Esophagus squamous epithelium (tissue), 5 donors: Measurements from ENCODE around the gene TIMM29. TPM values are rescaled to one million over a fixed set of nuclear protein-coding genes. Genes with fewer than 3 reads are reported as not detected.
"Not testable (repeated sequence)": the region's sequence is repeated elsewhere in the genome, so short reads cannot be mapped to it uniquely, and the experiment has no call there.

Experiments used
- DNase-seq: peaks from one replicate; lab custom pipeline; 2025; lab: John Stamatoyannopoulos, UW
- H3K27ac ChIP-seq, 4 donors: fragments of 200-600 bp; sonication (generic); one replicate each; pipeline ENCODE4 v1.5.1; 2016 to 2019; ENCODE audit warnings: mild to moderate bottlenecking in 1 of 4
- H3K27me3 ChIP-seq, 4 donors: fragments of 200-600 bp; sonication (generic); 1 replicate in 3 of 4; 2 replicates in 1 of 4; pipeline versions ENCODE4 v1.5.1 to v1.6.0; 2017 to 2021; ENCODE audit warnings: antibody characterized with exemption in 1 of 4
- H3K36me3 ChIP-seq, 3 donors: fragments of 200-600 bp; sonication (generic); one replicate each; pipeline ENCODE4 v1.5.1; 2016 to 2019
- H3K4me1 ChIP-seq, 3 donors: fragments of 200-600 bp; sonication (generic); one replicate each; pipeline ENCODE4 v1.5.1; 2017 to 2019
- H3K4me3 ChIP-seq, 4 donors: fragments of 200-600 bp; sonication (generic); 1 replicate in 3 of 4; 2 replicates in 1 of 4; pipeline ENCODE4 v1.5.1; 2016 to 2019; ENCODE audit warnings: mild to moderate bottlenecking in 2 of 4, moderate library complexity in 1 of 4
- H3K9me3 ChIP-seq, 3 donors: fragments of 200-600 bp; sonication (generic); one replicate each; pipeline ENCODE4 v1.5.1; 2016 to 2019
- POLR2A ChIP-seq, 4 donors: fragments of 450-650 bp; IDR thresholded peaks; one replicate each; pipeline ENCODE4 v1.6.1; 2017; ENCODE audit warnings: antibody characterized with exemption in 4 of 4, mild to moderate bottlenecking in 4 of 4, moderate library complexity in 3 of 4
- WGBS, 2 donors: methylation state at CpG; one replicate each; pipeline ENCODE4 v1.1.5; 2018; 5-methylcytosine and 5-hydroxymethylcytosine counted together
- intact Hi-C: fragments of 100-400 bp; cut with DNase I; formaldehyde crosslinking; loops from one replicate; pipeline ENCODE4 v1.15.0; 2022
- total RNA-seq, 4 donors: library from RNA; depleted of rRNA; stranded (reverse); fragments of >200 nt; gene quantifications; one replicate each; pipeline ENCODE4 v1.1.0, GENCODE V29; 2016
- TF ChIP-seq, protein P1 (sequence below), 6 experiments: fragments of 450-650 bp in 4 of 6; fragments of 200-600 bp in 2 of 6; sonication (generic) in 2 of 6; IDR thresholded peaks; one replicate each; pipeline ENCODE4 v1.5.1; 2016 to 2019; ENCODE audit warnings: antibody characterized with exemption in 6 of 6, mild to moderate bottlenecking in 4 of 6, moderate library complexity in 4 of 6
- donor health status: DM: yes; HTN: yes; CAD: no.

TIMM29 gene
- total RNA-seq, 4 donors from 2014 or later = 23.6 to 35.6 (median 27.3) TPM

DNA sequence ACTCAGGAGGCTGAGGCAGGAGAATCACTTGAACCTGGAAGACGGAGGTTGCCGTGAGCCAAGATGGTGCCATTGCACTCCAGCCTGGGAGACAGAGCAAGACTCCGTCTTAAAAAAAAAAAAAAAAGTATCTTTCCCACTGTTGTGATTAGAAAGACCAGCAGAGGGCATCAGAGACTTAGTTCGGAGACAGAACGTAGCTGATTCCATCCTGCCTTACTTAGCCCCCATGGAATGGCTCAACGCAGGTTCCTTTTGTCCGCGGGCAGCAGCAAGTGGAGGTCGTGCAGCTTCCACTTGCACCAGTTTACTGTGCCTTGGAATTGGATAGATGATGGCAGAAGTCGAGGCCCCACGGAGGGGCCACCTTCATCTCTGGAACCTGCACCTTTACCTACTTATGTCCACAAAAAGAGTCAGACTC, 8.1 kb downstream of the TIMM29 start:
- Histone ChIP-seq H3K4me1 (peaks cover 0 to 50% (median 9%) of the 10 kb centered on the region in 3 donors), H3K27ac (peak overlapping the region in 1 of 4 donors; percentile 29), H3K27me3 (no peaks in the 10 kb centered on the region), H3K9me3 (no peaks in the 10 kb centered on the region), H3K4me3 (peak overlapping the region in 1 of 4 donors; percentile 29), H3K36me3 (peaks cover 0 to 15% (median 9%) of the 10 kb centered on the region in 3 donors)
- TF ChIP-seq, protein P1, sequence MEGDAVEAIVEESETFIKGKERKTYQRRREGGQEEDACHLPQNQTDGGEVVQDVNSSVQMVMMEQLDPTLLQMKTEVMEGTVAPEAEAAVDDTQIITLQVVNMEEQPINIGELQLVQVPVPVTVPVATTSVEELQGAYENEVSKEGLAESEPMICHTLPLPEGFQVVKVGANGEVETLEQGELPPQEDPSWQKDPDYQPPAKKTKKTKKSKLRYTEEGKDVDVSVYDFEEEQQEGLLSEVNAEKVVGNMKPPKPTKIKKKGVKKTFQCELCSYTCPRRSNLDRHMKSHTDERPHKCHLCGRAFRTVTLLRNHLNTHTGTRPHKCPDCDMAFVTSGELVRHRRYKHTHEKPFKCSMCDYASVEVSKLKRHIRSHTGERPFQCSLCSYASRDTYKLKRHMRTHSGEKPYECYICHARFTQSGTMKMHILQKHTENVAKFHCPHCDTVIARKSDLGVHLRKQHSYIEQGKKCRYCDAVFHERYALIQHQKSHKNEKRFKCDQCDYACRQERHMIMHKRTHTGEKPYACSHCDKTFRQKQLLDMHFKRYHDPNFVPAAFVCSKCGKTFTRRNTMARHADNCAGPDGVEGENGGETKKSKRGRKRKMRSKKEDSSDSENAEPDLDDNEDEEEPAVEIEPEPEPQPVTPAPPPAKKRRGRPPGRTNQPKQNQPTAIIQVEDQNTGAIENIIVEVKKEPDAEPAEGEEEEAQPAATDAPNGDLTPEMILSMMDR (IDR thresholded peaks at IDR 0.05) = peak in 5 of 6 experiments; percentile 62 to 72 (median 70)
- no peak for TF ChIP-seq POLR2A (IDR thresholded peaks at IDR 0.05)
- 3 to 4% methylated on average over 11 of the region's 11 CpGs for whole genome bisulfite sequencing, 2 donors
- intact Hi-C loops = loop anchor here (10.0 kb wide), 1 partner anchor 98 kb away; no protein-coding TSS in a partner anchor
- DNase-seq = no peak

DNA sequence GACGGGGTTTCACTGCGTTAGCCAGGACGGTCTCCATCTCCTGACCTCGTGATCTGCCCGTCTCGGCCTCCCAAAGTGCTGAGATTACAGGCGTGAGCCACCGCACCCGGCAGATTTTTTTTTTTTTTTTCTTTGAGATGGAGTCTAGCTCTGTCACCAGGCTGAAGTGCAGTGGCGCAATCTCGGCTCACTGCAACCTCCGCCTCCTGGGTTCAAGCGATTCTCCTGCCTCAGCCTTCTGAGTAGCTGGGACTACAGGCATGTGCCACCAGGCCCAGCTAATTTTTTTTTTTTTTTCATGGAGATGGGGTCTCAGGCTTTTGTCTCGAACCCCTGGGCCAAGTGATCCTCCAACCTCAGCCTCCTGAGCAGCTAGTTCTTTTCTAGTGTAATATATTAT, 13.0 kb downstream of the TIMM29 start:
- 60 to 69% methylated on average over 12 to 14 of the region's 14 CpGs for WGBS, 2 donors
- not testable (repeated sequence) for DNase-seq
- peak overlapping the region in 2 of 4 donors; percentile 31 to 88 for H3K27ac ChIP-seq

DNA sequence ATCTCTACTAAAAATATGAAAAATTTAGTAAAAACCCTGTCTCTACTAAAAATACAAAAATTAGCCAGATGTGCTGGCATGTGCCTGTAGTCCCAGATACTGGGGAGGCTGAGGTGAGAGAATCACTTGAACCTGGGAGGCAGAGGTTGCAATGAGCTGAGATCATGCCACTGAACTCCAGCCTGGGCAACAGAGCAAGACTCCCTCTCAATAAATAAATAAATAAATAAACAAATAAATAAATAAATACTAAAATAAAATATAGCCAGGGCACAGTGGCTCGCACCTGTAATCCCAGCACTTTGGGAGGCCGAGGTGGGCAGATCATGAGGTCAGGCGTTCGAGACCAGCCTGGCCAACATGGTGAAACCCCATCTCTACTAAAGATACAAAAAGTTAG, 14.8 kb downstream of the TIMM29 start:
- intact Hi-C loops, H3K36me3 ChIP-seq, H3K27me3 ChIP-seq, H3K4me3 ChIP-seq, DNase-seq, H3K27ac ChIP-seq, H3K9me3 ChIP-seq: not testable (repeated sequence)
- WGBS, 2 donors = 85 to 96% methylated on average over 4 of the region's 4 CpGs
- H3K4me1 ChIP-seq = peaks cover 0 to 74% (median 19%) of the 10 kb centered on the region in 3 donors

More for the DNA sequence above, 13.0 kb downstream of the TIMM29 start:
- H3K36me3 ChIP-seq, intact Hi-C loops, H3K27me3 ChIP-seq, H3K4me3 ChIP-seq, H3K9me3 ChIP-seq: not testable (repeated sequence)
- H3K4me1 ChIP-seq = peaks cover 0 to 65% (median 11%) of the 10 kb centered on the region in 3 donors

DNA sequence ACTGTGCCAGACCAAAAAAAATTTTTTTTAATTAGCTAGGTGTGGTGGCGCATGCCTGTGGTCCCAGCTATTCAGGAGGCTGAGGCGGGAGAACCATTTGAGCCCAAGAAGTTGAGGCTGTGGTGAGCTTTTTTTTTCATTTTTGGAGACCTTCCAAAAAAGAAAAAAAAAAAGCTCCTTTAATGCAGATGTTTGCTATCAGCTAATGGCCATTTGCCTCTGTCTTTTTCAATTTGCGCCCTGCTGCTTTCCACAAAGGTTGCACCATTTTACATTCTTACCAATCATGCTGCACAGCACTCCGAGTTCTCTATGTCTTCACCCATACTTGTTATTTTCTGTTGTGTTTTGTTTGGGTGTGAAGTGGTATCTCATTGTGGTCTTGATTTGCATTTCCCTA, 16.7 kb downstream of the TIMM29 start:
- H3K36me3 ChIP-seq = no peaks in the 10 kb centered on the region
- no peak overlapping the region for H3K27ac ChIP-seq
- H3K27me3 ChIP-seq = no peaks in the 10 kb centered on the region
- DNase-seq = no peak
- intact Hi-C loops = no loop called here
- H3K9me3 ChIP-seq = no peaks in the 10 kb centered on the region
- H3K4me3 ChIP-seq = no peak overlapping the region
- TF ChIP-seq POLR2A (IDR thresholded peaks at IDR 0.05) = no peak
- TF ChIP-seq, protein P1 (IDR thresholded peaks at IDR 0.05) = no peak
- 83 to 94% methylated on average over 4 of the region's 4 CpGs for WGBS, 2 donors
- peaks cover 0 to 64% (median 16%) of the 10 kb centered on the region in 3 donors for H3K4me1 ChIP-seq

DNA sequence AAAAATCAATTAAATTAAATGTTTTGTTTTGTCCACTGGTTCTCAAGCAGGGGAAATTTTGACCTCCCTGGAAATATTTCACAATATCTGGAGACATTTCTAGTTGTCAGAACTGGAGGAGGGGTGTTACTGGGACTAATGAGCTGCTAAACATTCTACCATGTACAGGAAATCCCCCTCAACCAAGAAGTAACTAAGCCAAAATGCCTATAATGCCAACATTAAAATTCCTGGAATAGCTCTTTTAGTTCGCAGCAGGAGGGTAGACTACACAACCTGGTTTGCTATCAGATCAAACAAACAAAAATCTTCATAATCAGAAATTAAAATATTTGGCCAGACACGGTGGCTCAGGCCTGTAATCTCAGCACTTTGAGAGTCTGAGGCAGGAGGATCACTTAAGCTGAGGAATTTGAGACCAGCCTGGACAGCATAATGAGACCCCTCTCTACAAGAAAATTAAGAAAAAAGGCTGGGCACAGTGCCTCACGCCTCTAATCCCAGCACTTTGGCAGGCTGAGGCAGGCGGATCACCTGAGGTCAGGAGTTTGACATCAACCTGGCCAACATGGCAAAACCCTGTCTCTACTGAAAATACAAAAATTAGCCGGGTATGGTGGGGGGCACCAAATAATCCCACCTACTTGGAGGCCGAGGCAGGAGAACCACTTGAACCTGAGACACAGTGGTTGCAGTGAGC, 18.5 kb downstream of the TIMM29 start:
- Histone ChIP-seq H3K27ac (peak overlapping the region; percentile 19 to 82 (median 48)), H3K9me3 (no peaks in the 10 kb centered on the region)
- no peak for DNase-seq

DNA sequence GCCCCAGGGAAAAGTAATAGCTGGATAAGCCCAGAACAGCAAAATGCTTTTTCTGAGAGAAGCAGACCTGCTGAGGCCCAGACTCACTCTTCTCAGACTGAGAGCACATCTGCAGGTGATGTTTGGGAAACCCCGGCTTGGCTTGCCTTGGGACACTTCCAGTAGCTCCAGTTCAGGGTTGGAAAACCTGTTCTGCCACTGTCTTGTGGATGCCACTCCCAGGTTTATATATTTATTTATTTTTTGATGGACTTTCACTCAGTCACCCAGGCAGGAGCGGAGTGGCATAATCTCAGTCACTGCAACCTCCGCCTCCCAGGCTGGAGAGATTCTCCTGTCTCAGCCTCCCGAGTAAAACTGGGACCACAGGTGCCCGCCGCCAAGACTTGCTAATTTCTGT, 24.2 kb downstream of the TIMM29 start:
- TF ChIP-seq, protein P1 (IDR thresholded peaks at IDR 0.05) = no peak
- no peak for TF ChIP-seq POLR2A (IDR thresholded peaks at IDR 0.05)
- no peak overlapping the region for H3K4me3 ChIP-seq
- H3K27me3 ChIP-seq = no peaks in the 10 kb centered on the region
- H3K36me3 ChIP-seq = no peaks in the 10 kb centered on the region
- 30 to 36% methylated on average over 1 to 6 of the region's 6 CpGs for WGBS, 2 donors
- intact Hi-C loops = no loop called here
- peaks cover 0 to 55% (median 7%) of the 10 kb centered on the region in 3 donors for H3K4me1 ChIP-seq
- no peak for DNase-seq
- H3K27ac ChIP-seq = peak overlapping the region in 3 of 4 donors; percentile 58 to 78 (median 66)
- H3K9me3 ChIP-seq = no peaks in the 10 kb centered on the region

More for the DNA sequence above, 18.5 kb downstream of the TIMM29 start:
- H3K36me3 ChIP-seq = no peaks in the 10 kb centered on the region
- no peak overlapping the region for H3K4me3 ChIP-seq
- H3K27me3 ChIP-seq = no peaks in the 10 kb centered on the region
- WGBS, 2 donors = 39 to 66% methylated on average over 6 of the region's 6 CpGs
- H3K4me1 ChIP-seq = peaks cover 0 to 51% (median 13%) of the 10 kb centered on the region in 3 donors
- intact Hi-C loops = no loop called here
- TF ChIP-seq, protein P1 (IDR thresholded peaks at IDR 0.05) = no peak
- no peak for TF ChIP-seq POLR2A (IDR thresholded peaks at IDR 0.05)

DNA sequence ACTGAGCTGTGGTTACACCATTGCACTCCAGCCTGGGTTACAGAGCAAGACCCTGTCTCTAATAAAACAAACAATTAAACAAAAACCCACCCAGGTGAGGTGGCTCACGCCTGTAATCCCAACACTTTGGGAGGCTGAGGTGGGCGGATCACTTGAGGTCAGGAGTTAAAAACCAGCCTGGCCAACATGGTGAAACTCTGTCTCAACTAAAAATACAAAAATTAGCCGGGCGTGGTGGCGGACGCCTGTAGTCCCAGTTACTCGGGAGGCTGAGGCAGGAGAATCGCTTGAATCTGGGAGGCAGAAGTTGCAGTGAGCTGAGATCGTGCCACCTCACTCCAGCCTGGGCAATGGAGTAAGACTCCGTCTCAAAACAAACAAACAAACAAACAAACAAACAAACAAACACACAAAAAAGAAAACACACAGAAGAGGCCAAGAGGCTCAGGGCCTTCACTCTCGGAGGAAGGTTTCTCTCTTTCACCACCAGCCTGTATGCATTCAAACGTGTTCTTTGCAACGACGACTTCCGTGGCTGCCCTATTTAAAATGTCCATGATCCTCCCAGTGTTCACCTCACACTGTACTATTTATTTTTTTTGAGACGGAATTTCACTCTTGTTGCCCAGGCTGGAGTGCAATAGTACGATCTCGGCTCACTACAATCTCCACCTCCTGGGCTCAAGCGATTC, 30.8 kb downstream of the TIMM29 start:
- H3K4me3 ChIP-seq = peak overlapping the region in 3 of 4 donors; percentile 76 to 96 (median 95)
- H3K27me3 ChIP-seq, DNase-seq, H3K36me3 ChIP-seq, H3K9me3 ChIP-seq, intact Hi-C loops: not testable (repeated sequence)
- peak overlapping the region; percentile 93 to 98 (median 96) for H3K27ac ChIP-seq
- peaks cover 8 to 56% (median 25%) of the 10 kb centered on the region in 3 donors for H3K4me1 ChIP-seq
- 87 to 93% methylated on average over 19 of the region's 19 CpGs for WGBS, 2 donors
